GM18505 (cell line): ENCODE results near the gene UNC45A.

Experiments used
- ATAC-seq: cut with Tn5 transposase; IDR thresholded peaks from one replicate; pipeline ENCODE4 v1.9.1; 2021; ENCODE audit not compliant: unreplicated experiment
- POLR2A ChIP-seq: IDR thresholded peaks from 4 replicates; pipeline ENCODE4 v1.6.1; 2011; ENCODE audit warnings: borderline replicate concordance; ENCODE audit not compliant: insufficient read depth, insufficient read length; ENCODE audit errors: extremely low read depth

The UNC45A gene

GRCh38 chr15:90936823-90937222 lies 1.7 kb downstream of the UNC45A start:
- TF ChIP-seq POLR2A = no peak
- ATAC-seq = no peak

GRCh38 chr15:90938261-90938660 lies 3.2 kb downstream of the UNC45A start:
- TF ChIP-seq POLR2A = no peak
- no peak for ATAC-seq

DNA sequence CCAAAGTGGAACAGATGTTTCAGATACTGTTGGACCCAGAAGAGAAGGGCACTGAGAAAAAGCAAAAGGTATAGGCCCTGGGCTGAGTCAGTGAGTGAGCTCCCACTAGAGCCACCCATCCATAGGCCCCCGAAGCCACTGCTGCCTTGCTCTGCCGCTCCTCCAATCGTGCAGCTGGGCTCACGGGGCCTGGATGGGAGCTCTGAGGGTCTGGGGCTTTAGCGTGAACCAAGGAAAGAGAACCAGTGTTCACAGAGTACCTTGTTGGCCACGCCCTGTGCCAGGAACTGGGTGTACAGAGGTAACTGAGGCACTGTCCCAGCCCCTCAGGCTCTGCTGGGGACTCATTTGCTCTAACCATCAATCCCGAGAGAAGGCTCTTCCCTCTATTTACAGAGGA lies 4.7 kb downstream of the UNC45A start:
- no peak for ATAC-seq
- TF ChIP-seq POLR2A = no peak

DNA sequence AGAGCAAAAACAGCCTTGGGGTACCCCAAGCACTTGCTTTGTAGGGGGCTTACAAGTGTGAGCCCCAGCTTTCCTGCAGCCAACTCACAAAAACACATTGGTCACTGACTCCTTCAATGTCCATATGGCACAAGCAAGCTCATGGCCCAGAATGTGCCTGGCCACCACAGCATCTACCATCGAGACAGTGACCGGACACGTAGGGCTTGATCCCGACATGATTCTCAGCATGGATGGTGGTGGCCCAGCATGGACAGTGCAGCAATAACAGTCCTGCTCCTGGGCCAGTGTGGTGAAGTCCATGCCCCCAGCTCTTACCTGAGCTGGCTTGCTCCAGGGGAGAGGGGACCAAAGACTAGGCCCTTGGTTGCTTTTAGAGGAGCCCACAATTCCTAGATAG lies 6.0 kb downstream of the UNC45A start:
- no peak for ATAC-seq
- TF ChIP-seq POLR2A = no peak

DNA sequence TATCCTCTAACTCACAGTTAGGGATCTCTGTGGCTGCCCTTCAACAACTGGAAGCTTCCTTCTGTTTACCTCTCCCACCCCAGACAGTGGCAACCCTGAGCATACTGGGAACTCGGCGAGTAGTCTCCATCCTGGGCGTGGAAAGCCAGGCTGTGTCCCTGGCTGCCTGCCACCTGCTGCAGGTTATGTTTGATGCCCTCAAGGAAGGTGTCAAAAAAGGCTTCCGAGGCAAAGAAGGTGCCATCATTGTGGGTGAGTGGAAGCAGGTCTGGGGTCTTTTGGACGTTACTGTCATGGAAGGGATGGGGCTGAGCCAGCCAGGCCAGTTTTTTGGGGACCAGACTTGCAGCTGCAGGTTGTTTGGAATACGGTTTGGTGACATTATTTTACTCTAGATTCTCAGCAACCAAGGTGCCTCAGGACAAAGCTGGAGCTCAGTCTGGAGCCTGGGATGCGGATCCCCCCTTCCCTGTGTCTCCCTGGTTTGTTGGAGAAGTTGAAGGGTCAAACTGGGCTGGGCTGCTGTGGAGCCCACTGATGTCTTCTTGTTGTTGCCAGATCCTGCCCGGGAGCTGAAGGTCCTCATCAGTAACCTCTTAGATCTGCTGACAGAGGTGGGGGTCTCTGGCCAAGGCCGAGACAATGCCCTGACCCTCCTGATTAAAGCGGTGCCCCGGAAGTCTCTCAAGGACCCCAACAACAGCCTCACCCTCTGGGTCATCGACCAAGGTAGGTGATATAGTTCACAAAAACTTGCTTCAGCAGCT lies 7.5 kb downstream of the UNC45A start:
- TF ChIP-seq POLR2A = no peak
- no peak for ATAC-seq

- TF ChIP-seq POLR2A = no peak
- ATAC-seq = no peak
Measured at GRCh38 chr15:90945091-90945490, 10.0 kb downstream of the UNC45A start.

- ATAC-seq = no peak
Measured at GRCh38 chr15:90946538-90946937, 11.5 kb downstream of the UNC45A start.

DNA sequence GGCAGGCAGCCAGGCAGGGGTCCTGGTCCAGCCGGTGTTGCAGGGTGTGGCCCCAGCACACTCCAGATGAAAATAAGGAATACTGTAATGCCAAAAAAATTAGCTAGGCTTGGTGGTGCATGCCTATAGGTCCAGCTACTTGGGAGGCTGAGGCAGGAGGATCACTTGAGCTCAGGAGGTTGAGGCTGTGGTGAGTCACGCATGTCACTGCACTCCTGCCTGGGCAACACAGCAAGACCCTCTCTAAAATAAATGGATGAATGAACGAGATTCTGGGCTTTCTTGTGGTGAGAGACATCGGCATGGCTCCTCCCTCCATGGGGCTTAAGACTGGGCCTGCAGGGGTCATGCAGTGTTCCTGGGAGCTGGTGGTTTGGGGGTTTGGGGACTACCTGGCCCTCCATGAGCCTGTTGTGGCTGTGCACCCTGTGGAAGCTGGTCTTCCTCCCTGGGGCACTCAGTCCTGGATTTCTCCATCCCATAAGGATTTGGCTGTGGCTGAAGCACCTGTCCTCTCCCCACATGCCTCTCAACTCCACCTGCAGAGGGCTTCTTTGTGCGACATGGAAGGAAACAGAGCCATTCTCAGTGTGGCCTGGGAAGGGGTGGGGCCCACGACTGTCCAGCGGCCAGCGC lies 12.0 kb downstream of the UNC45A start:
- ATAC-seq = no peak
- TF ChIP-seq POLR2A = no peak

More at GRCh38 chr15:90946538-90946937, 11.5 kb downstream of the UNC45A start:
- TF ChIP-seq POLR2A = no peak

- ATAC-seq = no peak
- no peak for TF ChIP-seq POLR2A
Measured at GRCh38 chr15:90947577-90948357, 12.7 kb downstream of the UNC45A start.

DNA sequence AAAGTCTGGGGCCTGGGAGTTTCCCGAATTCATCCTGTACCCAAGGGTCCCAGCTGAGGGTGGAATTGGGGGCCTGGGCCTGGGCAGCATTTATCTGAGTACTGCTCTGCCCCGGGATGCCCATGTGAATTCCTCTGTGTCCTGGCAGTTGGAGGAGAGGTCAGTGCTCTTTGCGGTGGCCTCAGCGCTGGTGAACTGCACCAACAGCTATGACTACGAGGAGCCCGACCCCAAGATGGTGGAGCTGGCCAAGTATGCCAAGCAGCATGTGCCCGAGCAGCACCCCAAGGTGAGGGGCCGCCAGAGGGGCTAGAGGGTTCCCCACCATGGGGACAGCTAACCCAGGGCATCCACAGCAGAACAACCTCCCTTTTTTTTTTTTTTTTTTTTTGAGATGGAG lies 13.4 kb downstream of the UNC45A start:
- TF ChIP-seq POLR2A = no peak

GRCh38 chr15:90949979-90950675 lies 15.0 kb downstream of the UNC45A start:
- TF ChIP-seq POLR2A = no peak
- ATAC-seq = no peak

More for the DNA sequence above, 13.4 kb downstream of the UNC45A start:
- ATAC-seq = no peak

DNA sequence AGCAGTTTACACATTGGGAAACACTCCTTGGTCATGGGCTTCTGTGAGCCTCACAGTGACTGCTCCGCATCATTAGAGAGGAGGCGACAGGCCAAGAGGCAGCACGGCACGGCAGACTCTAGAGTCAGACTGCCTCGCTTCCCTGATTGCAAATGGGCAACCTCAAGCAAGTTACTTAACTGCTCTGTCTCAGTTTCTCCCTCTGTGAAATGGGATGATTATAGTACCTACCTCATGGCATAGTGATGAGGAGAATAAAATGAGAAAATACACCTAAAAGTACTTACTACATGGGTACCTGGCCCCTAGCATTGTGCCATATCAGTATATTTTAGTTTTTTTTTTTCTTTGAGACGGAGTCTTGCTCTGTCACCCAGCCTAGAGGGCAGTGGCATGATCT lies 15.6 kb downstream of the UNC45A start:
- no peak for TF ChIP-seq POLR2A
- ATAC-seq = no peak
